Activated T-cell treated with anti-CD3 and anti-CD28 coated beads, Interleukin-2, amount 50 U/mL, for 72 hours (primary cell): Measurements from ENCODE around the gene GJC3. TPM values are rescaled to one million over a fixed set of nuclear protein-coding genes. Genes with fewer than 3 reads are reported as not detected.
A peak's percentile ranks its signal among the peaks of the same experiment; 100 is the strongest.
"Not testable (repeated sequence)": the region's sequence is repeated elsewhere in the genome, so short reads cannot be mapped to it uniquely, and the experiment has no call there.

Experiments
- ATAC-seq, 2 donors: fragments of 150-1000 bp; cut with Tn5 transposase; replicated peaks in 1 of 2; 2 replicates each; pipeline ENCODE4 v1.10.0; 2021; ENCODE audit warnings: moderate library complexity in 2 of 2, mild to moderate bottlenecking in 1 of 2
- DNase-seq, 2 donors: peaks; one replicate each; pipeline ENCODE4 v3.0.0; 2021 to 2022; ENCODE audit warnings: mixed read lengths in 1 of 2
- H3K27ac Mint-ChIP-seq: one replicate; pipeline ENCODE4 v1.8.0; 2022; ENCODE audit warnings: mild to moderate bottlenecking, moderate library complexity, mixed read lengths
- H3K27me3 Mint-ChIP-seq: one replicate; pipeline ENCODE4 v1.8.0; 2022; ENCODE audit warnings: low read depth, mixed read lengths
- H3K36me3 Mint-ChIP-seq, 2 donors: one replicate each; pipeline ENCODE4 v1.8.0; 2022; ENCODE audit warnings: mixed read lengths in 2 of 2, mild to moderate bottlenecking in 1 of 2; ENCODE audit not compliant: insufficient read depth in 2 of 2
- H3K4me1 Mint-ChIP-seq: one replicate; pipeline ENCODE4 v1.8.0; 2022; ENCODE audit warnings: low read depth, mixed read lengths
- H3K4me3 Mint-ChIP-seq, 2 donors: one replicate each; pipeline ENCODE4 v1.8.0; 2022; ENCODE audit warnings: mild to moderate bottlenecking in 2 of 2, mixed read lengths in 2 of 2, moderate library complexity in 2 of 2
- H3K9me3 Mint-ChIP-seq, 2 donors: one replicate each; pipeline ENCODE4 v1.8.0; 2022; ENCODE audit warnings: mixed read lengths in 2 of 2
- total RNA-seq, 2 donors: library from RNA; stranded (reverse); gene quantifications; one replicate each; pipeline ENCODE4 v1.2.3, GENCODE V29; 2022

The GJC3 gene
- total RNA-seq, 2 donors from 2014 or later: 0.58 to 1.7 TPM

- ATAC-seq (no peak), DNase-seq (no peak)
- H3K4me3 Mint-ChIP-seq: peak overlapping the region; percentile 95
- no peaks in the 10 kb centered on the region for H3K9me3 Mint-ChIP-seq
- H3K4me1 Mint-ChIP-seq: peaks cover 44% of the 10 kb centered on the region
- peaks cover 12 to 21% of the 10 kb centered on the region in 2 donors for H3K36me3 Mint-ChIP-seq
- H3K27me3 Mint-ChIP-seq: no peaks in the 10 kb centered on the region
- peak overlapping the region; percentile 82 for H3K27ac Mint-ChIP-seq
Observed at GRCh38 chr7:99920149-99920548, 9.3 kb downstream of the GJC3 start.

- Mint-ChIP-seq H3K27ac (peak overlapping the region; percentile 82), H3K9me3 (no peaks in the 10 kb centered on the region), H3K4me3 (peak overlapping the region; percentile 95), H3K4me1 (peaks cover 48% of the 10 kb centered on the region), H3K27me3 (no peaks in the 10 kb centered on the region), H3K36me3 (peaks cover 12 to 21% of the 10 kb centered on the region in 2 donors)
- ATAC-seq (no peak), DNase-seq (no peak)
Observed at GRCh38 chr7:99919814-99920112, 9.7 kb downstream of the GJC3 start.

GRCh38 chr7:99918959-99919813 is 10.2 kb downstream of the GJC3 start, which contains the start of gene TRIM4:
TRIM4 (minus strand) TSS chr7:99919530; CDS start chr7:99919401, 129 bp downstream.
- no peaks in the 10 kb centered on the region for H3K27me3 Mint-ChIP-seq
- H3K27ac Mint-ChIP-seq: peak within 1 kb of the TSS; percentile 85
- DNase-seq: peak; percentile 93 to 95
- H3K9me3 Mint-ChIP-seq: no peaks in the 10 kb centered on the region
- H3K4me1 Mint-ChIP-seq: peaks cover 54% of the 10 kb centered on the region
- H3K4me3 Mint-ChIP-seq: peak within 1 kb of the TSS; percentile 95
- peaks cover 12 to 21% of the 10 kb centered on the region in 2 donors for H3K36me3 Mint-ChIP-seq
- ATAC-seq: peak; percentile 99

GRCh38 chr7:99910976-99911375 is 18.4 kb downstream of the GJC3 start:
- H3K9me3 Mint-ChIP-seq: no peaks in the 10 kb centered on the region
- H3K27ac Mint-ChIP-seq: peak overlapping the region; percentile 59
- no peaks in the 10 kb centered on the region for H3K27me3 Mint-ChIP-seq
- DNase-seq (no peak), ATAC-seq (no peak)
- peaks cover 44% of the 10 kb centered on the region for H3K4me1 Mint-ChIP-seq
- H3K4me3 Mint-ChIP-seq: no peak overlapping the region
- peaks cover 8 to 32% of the 10 kb centered on the region in 2 donors for H3K36me3 Mint-ChIP-seq

GRCh38 chr7:99901581-99901980 is 27.8 kb downstream of the GJC3 start:
- peaks cover 13 to 31% of the 10 kb centered on the region in 2 donors for H3K36me3 Mint-ChIP-seq
- H3K9me3 Mint-ChIP-seq: no peaks in the 10 kb centered on the region
- H3K27ac Mint-ChIP-seq: no peak overlapping the region

GRCh38 chr7:99899830-99900519 is 29.4 kb downstream of the GJC3 start:
- Mint-ChIP-seq H3K4me1 (peaks cover 5% of the 10 kb centered on the region), H3K9me3 (no peaks in the 10 kb centered on the region), H3K27ac (no peak overlapping the region), H3K4me3 (no peak overlapping the region), H3K36me3 (peaks cover 13 to 28% of the 10 kb centered on the region in 2 donors), H3K27me3 (no peaks in the 10 kb centered on the region)
- ATAC-seq (no peak), DNase-seq (no peak)

More at GRCh38 chr7:99901581-99901980, 27.8 kb downstream of the GJC3 start:
- Mint-ChIP-seq H3K27me3 (no peaks in the 10 kb centered on the region), H3K4me3 (no peak overlapping the region), H3K4me1 (peaks cover 5% of the 10 kb centered on the region)
- no peak for DNase-seq
- no peak for ATAC-seq

GRCh38 chr7:99898836-99899235 is 30.6 kb downstream of the GJC3 start:
- no peaks in the 10 kb centered on the region for H3K27me3 Mint-ChIP-seq
- peaks cover 5% of the 10 kb centered on the region for H3K4me1 Mint-ChIP-seq
- peaks cover 13 to 26% of the 10 kb centered on the region in 2 donors for H3K36me3 Mint-ChIP-seq
- H3K9me3 Mint-ChIP-seq: no peaks in the 10 kb centered on the region
- no peak overlapping the region for H3K27ac Mint-ChIP-seq
- ATAC-seq (no peak), DNase-seq (no peak)
- H3K4me3 Mint-ChIP-seq: no peak overlapping the region

GRCh38 chr7:99898023-99898357 is 31.4 kb downstream of the GJC3 start:
- no peak overlapping the region for H3K4me3 Mint-ChIP-seq
- peaks cover 12% of the 10 kb centered on the region for H3K4me1 Mint-ChIP-seq
- ATAC-seq (peak in 1 of 2 donors; percentile 21), DNase-seq (no peak)
- peaks cover 13 to 21% of the 10 kb centered on the region in 2 donors for H3K36me3 Mint-ChIP-seq
- H3K27me3 Mint-ChIP-seq: no peaks in the 10 kb centered on the region
- no peak overlapping the region for H3K27ac Mint-ChIP-seq
- H3K9me3 Mint-ChIP-seq: no peaks in the 10 kb centered on the region

- no peak overlapping the region for H3K27ac Mint-ChIP-seq
- ATAC-seq: peak in 1 of 2 donors; percentile 28
- H3K4me1 Mint-ChIP-seq: peaks cover 12% of the 10 kb centered on the region
- peak in 1 of 2 donors; percentile 8 for DNase-seq
- no peaks in the 10 kb centered on the region for H3K27me3 Mint-ChIP-seq
- H3K4me3 Mint-ChIP-seq: no peak overlapping the region
- no peaks in the 10 kb centered on the region for H3K9me3 Mint-ChIP-seq
- H3K36me3 Mint-ChIP-seq: peaks cover 9 to 16% of the 10 kb centered on the region in 2 donors
Observed at GRCh38 chr7:99897322-99898022, 31.9 kb downstream of the GJC3 start.

GRCh38 chr7:99894738-99895137 is 34.7 kb downstream of the GJC3 start:
- ATAC-seq: no peak
- no peak for DNase-seq
- Mint-ChIP-seq H3K4me3 (no peak overlapping the region), H3K36me3 (peaks cover 5 to 14% of the 10 kb centered on the region in 2 donors), H3K27ac (peak overlapping the region; percentile 1), H3K27me3 (no peaks in the 10 kb centered on the region), H3K9me3 (no peaks in the 10 kb centered on the region), H3K4me1 (peaks cover 12% of the 10 kb centered on the region)

- ATAC-seq: no peak
- H3K9me3 Mint-ChIP-seq: peaks cover 0 to 3% of the 10 kb centered on the region in 2 donors
- no peak overlapping the region for H3K27ac Mint-ChIP-seq
- H3K36me3 Mint-ChIP-seq: peaks cover 6 to 18% of the 10 kb centered on the region in 2 donors
- DNase-seq: no peak
- peaks cover 12% of the 10 kb centered on the region for H3K4me1 Mint-ChIP-seq
- no peaks in the 10 kb centered on the region for H3K27me3 Mint-ChIP-seq
- no peak overlapping the region for H3K4me3 Mint-ChIP-seq
Observed at GRCh38 chr7:99893280-99893679, 36.1 kb downstream of the GJC3 start.

GRCh38 chr7:99890348-99890747 is 39.1 kb downstream of the GJC3 start:
- not testable (repeated sequence) for H3K4me1 Mint-ChIP-seq, H3K27me3 Mint-ChIP-seq, H3K9me3 Mint-ChIP-seq, ATAC-seq, H3K27ac Mint-ChIP-seq, H3K4me3 Mint-ChIP-seq, DNase-seq
- H3K36me3 Mint-ChIP-seq: peaks cover 6 to 20% of the 10 kb centered on the region in 2 donors

- not testable (repeated sequence) for DNase-seq, H3K4me1 Mint-ChIP-seq, H3K27ac Mint-ChIP-seq, H3K4me3 Mint-ChIP-seq, H3K9me3 Mint-ChIP-seq, ATAC-seq, H3K27me3 Mint-ChIP-seq
- peaks cover 6 to 22% of the 10 kb centered on the region in 2 donors for H3K36me3 Mint-ChIP-seq
Observed at GRCh38 chr7:99888366-99888765, 41.1 kb downstream of the GJC3 start.
